ENCODE measurements around the gene SORT1. TPM values are rescaled to one million over a fixed set of nuclear protein-coding genes. Genes with fewer than 3 reads are reported as not detected.

The SORT1 gene
- total RNA-seq, 2 experiments from 2014 or later, result 21.8 to 45.5 TPM

DNA sequence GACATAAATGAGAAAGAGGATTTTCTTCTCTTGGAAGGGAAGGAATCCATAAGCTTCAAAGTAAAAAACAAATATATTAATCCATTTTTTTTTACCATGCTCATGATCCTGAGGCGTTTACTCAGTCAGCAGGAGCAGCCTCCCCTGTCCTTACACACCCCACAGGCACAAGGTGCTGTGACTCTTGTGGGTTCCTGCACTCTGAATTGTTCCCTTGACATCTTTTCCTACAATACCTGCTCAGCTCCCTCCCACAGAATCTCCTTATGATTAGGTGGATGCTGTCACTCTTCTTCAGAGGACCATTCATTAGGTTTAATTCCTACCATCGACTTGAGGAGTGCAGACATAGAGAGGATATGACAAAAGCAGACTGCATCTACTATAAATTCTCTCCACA is 104.7 kb downstream of the SORT1 start:
- H3K9me2 ChIP-seq (ENCODE audit: insufficient read depth, low read length), result no peaks in the 10 kb centered on the region
- peaks cover 19% of the 10 kb centered on the region for H3K4me1 ChIP-seq (ENCODE audit: insufficient read depth, low read length, poor library complexity, severe bottlenecking)
- H3K4me3 ChIP-seq (ENCODE audit: low read depth, low read length, poor library complexity, severe bottlenecking), result no peak overlapping the region
- intact Hi-C loops (cut with micrococcal nuclease; ENCODE audit: unreplicated experiment), result no loop called here
- no peak overlapping the region for H3K4me2 ChIP-seq (ENCODE audit: low read length)
- DNase-seq (ENCODE audit: low spot score), result no peak
- H3K9me3 ChIP-seq (ENCODE audit: low read length), result no peaks in the 10 kb centered on the region
- BruUV-seq (replicated peaks), result no TSS peak
- H4K20me1 ChIP-seq (ENCODE audit: insufficient read depth, low read length), result no peaks in the 10 kb centered on the region
- no peak overlapping the region for H3K27ac ChIP-seq (ENCODE audit: low read depth, low read length, poor library complexity, severe bottlenecking)
- ChIA-PET CTCF (ENCODE audit: unreplicated experiment) (no interaction called here), POLR2A (interaction anchor here (1.3 kb wide), 1 partner anchor 15 kb away, joined by 4 read pairs; no protein-coding TSS in a partner anchor)
- H3K79me2 ChIP-seq (ENCODE audit: insufficient read depth, low read depth, low read length), result no peaks in the 10 kb centered on the region
- TF ChIP-seq CTCF (conservative IDR thresholded peaks at IDR 0.05; ENCODE audit: low read length) (no peak), EZH2phosphoT487 (IDR thresholded peaks at IDR 0.05; ENCODE audit: borderline replicate concordance, low read depth, low read length) (no peak)
- no peaks in the 10 kb centered on the region for H3K36me3 ChIP-seq (ENCODE audit: insufficient read depth, low read length)
- no peak overlapping the region for H2AFZ ChIP-seq (ENCODE audit: low read length)

DNA sequence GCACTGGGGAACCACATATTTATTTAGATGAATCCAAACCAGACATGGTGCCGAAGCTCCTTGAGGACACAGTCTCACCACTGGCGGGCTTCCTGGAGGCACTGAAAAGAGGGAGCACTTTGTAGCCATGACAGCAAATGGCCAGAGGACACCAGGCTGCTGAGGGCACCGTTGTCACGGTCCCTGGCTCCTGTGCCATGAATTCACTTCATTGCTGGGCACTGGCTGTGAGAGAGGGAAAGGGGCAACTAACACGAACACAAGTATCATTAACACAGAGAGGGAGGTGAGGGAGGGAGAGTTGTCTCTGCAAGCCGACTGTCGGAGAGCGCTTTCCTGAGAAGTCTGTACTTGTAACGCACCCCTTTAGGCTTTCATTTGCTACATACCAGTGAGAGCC is 105.4 kb downstream of the SORT1 start:
- POLR2A ChIA-PET, result interaction anchor here (1.3 kb wide), 1 partner anchor 15 kb away, joined by 4 read pairs; no protein-coding TSS in a partner anchor

More for the DNA sequence above, 105.4 kb downstream of the SORT1 start:
- H3K4me1 ChIP-seq (ENCODE audit: insufficient read depth, low read length, poor library complexity, severe bottlenecking), result peaks cover 19% of the 10 kb centered on the region
- no peak overlapping the region for H3K4me3 ChIP-seq (ENCODE audit: low read depth, low read length, poor library complexity, severe bottlenecking)
- no peaks in the 10 kb centered on the region for H3K79me2 ChIP-seq (ENCODE audit: insufficient read depth, low read depth, low read length)
- no peak for DNase-seq (ENCODE audit: low spot score)
- no peaks in the 10 kb centered on the region for H4K20me1 ChIP-seq (ENCODE audit: insufficient read depth, low read length)
- H3K9me2 ChIP-seq (ENCODE audit: insufficient read depth, low read length), result no peaks in the 10 kb centered on the region
- BruUV-seq (replicated peaks), result no TSS peak
- no peak overlapping the region for H2AFZ ChIP-seq (ENCODE audit: low read length)
- no peaks in the 10 kb centered on the region for H3K9me3 ChIP-seq (ENCODE audit: low read length)
- H3K27ac ChIP-seq (ENCODE audit: low read depth, low read length, poor library complexity, severe bottlenecking), result no peak overlapping the region
- CTCF ChIA-PET (ENCODE audit: unreplicated experiment), result no interaction called here
- no peaks in the 10 kb centered on the region for H3K36me3 ChIP-seq (ENCODE audit: insufficient read depth, low read length)
- intact Hi-C loops (cut with micrococcal nuclease; ENCODE audit: unreplicated experiment), result no loop called here
- H3K4me2 ChIP-seq (ENCODE audit: low read length), result no peak overlapping the region
- TF ChIP-seq EZH2phosphoT487 (IDR thresholded peaks at IDR 0.05; ENCODE audit: borderline replicate concordance, low read depth, low read length), result no peak
- TF ChIP-seq CTCF (conservative IDR thresholded peaks at IDR 0.05; ENCODE audit: low read length), result no peak
